A549 (cell line): ENCODE measurements around the gene PASD1. TPM values are rescaled to one million over a fixed set of nuclear protein-coding genes. Genes with fewer than 3 reads are reported as not detected.

Experiments used
- ATAC-seq, 2 experiments: fragments of 200-7000 bp in 1 of 2; fragments of >200 bp in 1 of 2; cut with Nextera tagmentation in 1 of 2; cut with Tn5 transposase in 1 of 2; 3 replicates each; pipeline versions ENCODE4 v1.8.0 to v1.9.1; 2018 to 2020; ENCODE audit warnings: mild to moderate bottlenecking in 1 of 2, moderate library complexity in 1 of 2
- CTCF ChIA-PET: fragments of 300-600 bp; sonication (Branson Sonifier 250); formaldehyde crosslinking; extraction: SDS; loops from one replicate; lab custom pipeline; 2021; ENCODE audit warnings: antibody characterized with exemption, inconsistent platforms; lab: Yijun Ruan, JAX
- POLR2A ChIA-PET: fragments of 350-600 bp; formaldehyde crosslinking; extraction: SDS; loops from one replicate; lab custom pipeline; 2021; ENCODE audit warnings: antibody characterized with exemption, inconsistent platforms; lab: Yijun Ruan, JAX
- DNase-seq, 2 experiments: peaks; one replicate each; pipeline versions ENCODE4 v3.0.0 to v3.0.0-alpha.2; 2011 to 2016; ENCODE audit warnings: low read depth in 1 of 2, low spot score in 1 of 2
- FAIRE-seq: peaks from 2 replicates; lab custom pipeline; 2011; peaks lifted over from hg19 to GRCh38; lab: Jason Lieb, UNC
- H3K27ac ChIP-seq, 2 experiments: fragments of >200 bp; sonication (Bioruptor Twin); formaldehyde crosslinking; 3 replicates each; pipeline ENCODE4 v1.5.1; 2016 to 2017
- H3K4me1 ChIP-seq: fragments of >200 bp; sonication (Bioruptor Twin); formaldehyde crosslinking; 3 replicates; pipeline ENCODE4 v1.6.1; 2016
- H3K4me2 ChIP-seq: fragments of >200 bp; sonication (Bioruptor Twin); formaldehyde crosslinking; 3 replicates; pipeline ENCODE4 v1.6.1; 2016
- H3K4me3 ChIP-seq: fragments of >200 bp; sonication (Bioruptor Twin); formaldehyde crosslinking; 3 replicates; pipeline ENCODE4 v1.5.1; 2016
- H3K9me3 ChIP-seq: fragments of >200 bp; sonication (Bioruptor Twin); formaldehyde crosslinking; 3 replicates; pipeline ENCODE4 v1.6.1; 2016
- CHD4 ChIP-seq: fragments of 200-600 bp; sonication (generic); IDR thresholded peaks from 2 replicates; pipeline ENCODE4 v1.6.1; 2016; ENCODE audit warnings: antibody characterized with exemption, mild to moderate bottlenecking, borderline replicate concordance
- EHF ChIP-seq: fragments of 250-450 bp; sonication (Bioruptor Pico); IDR thresholded peaks from 2 replicates; pipeline ENCODE4 v1.5.0; 2020; ENCODE audit warnings: mild to moderate bottlenecking
- ESRRA ChIP-seq: fragments of 150-350 bp; IDR thresholded peaks from 2 replicates; pipeline ENCODE4 v1.6.1; 2014; ENCODE audit warnings: mild to moderate bottlenecking, low read length, borderline replicate concordance
- FOSL2 ChIP-seq, 2 experiments: fragments of 450-650 bp in 1 of 2; fragments of >200 bp in 1 of 2; sonication (Bioruptor Twin) in 1 of 2; formaldehyde crosslinking; IDR thresholded peaks; 2 replicates each; pipeline versions ENCODE4 v1.5.0 to v1.6.1; 2016 to 2020; ENCODE audit warnings: mild to moderate bottlenecking in 1 of 2, moderate library complexity in 1 of 2
- GATA3 ChIP-seq: IDR thresholded peaks from 2 replicates; pipeline ENCODE4 v1.6.1; 2012; ENCODE audit warnings: borderline replicate concordance
- HOXB13 ChIP-seq: fragments of 250-450 bp; sonication (Bioruptor Pico); IDR thresholded peaks from 2 replicates; pipeline ENCODE4 v1.5.0; 2020; ENCODE audit warnings: low read depth, mild to moderate bottlenecking, moderate library complexity
- KDM1A ChIP-seq: fragments of 200-600 bp; sonication (generic); IDR thresholded peaks from 2 replicates; pipeline ENCODE4 v1.6.1; 2016; ENCODE audit warnings: low read depth, mild to moderate bottlenecking
- MAZ ChIP-seq: fragments of 150-350 bp; IDR thresholded peaks from 2 replicates; pipeline ENCODE4 v1.6.1; 2014; ENCODE audit warnings: antibody characterized with exemption, low read depth, low read length, borderline replicate concordance
- NFE2L2 ChIP-seq: fragments of 150-350 bp; conservative IDR thresholded peaks from 2 replicates; pipeline ENCODE4 v1.6.1; 2014; ENCODE audit warnings: low read length
- NR3C1 ChIP-seq: fragments of >200 bp; sonication (Bioruptor Twin); formaldehyde crosslinking; IDR thresholded peaks from 3 replicates; pipeline ENCODE4 v1.6.1; 2017
- POLR2A ChIP-seq: IDR thresholded peaks from 2 replicates; pipeline ENCODE4 v1.6.1; 2012; ENCODE audit warnings: mild to moderate bottlenecking, low read length
- POLR2AphosphoS2 ChIP-seq: conservative IDR thresholded peaks from 2 replicates; pipeline ENCODE4 v1.6.1; 2012; ENCODE audit warnings: low read length, improper control_type of control experiment, inconsistent platforms
- RAD21 ChIP-seq, 2 experiments: fragments of >200 bp in 1 of 2; sonication (Bioruptor Twin) in 1 of 2; formaldehyde crosslinking in 1 of 2; IDR thresholded peaks in 1 of 2; conservative IDR thresholded peaks in 1 of 2; 2 replicates in 1 of 2; 3 replicates in 1 of 2; pipeline ENCODE4 v1.6.1; 2012 to 2018; ENCODE audit warnings: inconsistent platforms in 1 of 2
- RARB ChIP-seq: fragments of 250-450 bp; sonication (Bioruptor Pico); IDR thresholded peaks from 2 replicates; pipeline ENCODE4 v1.8.0; 2021; ENCODE audit warnings: mild to moderate bottlenecking, moderate library complexity
- ZC3H11A ChIP-seq: fragments of 450-650 bp; IDR thresholded peaks from 2 replicates; pipeline ENCODE4 v1.6.1; 2014; ENCODE audit warnings: antibody characterized with exemption, mild to moderate bottlenecking
- ZFP36 ChIP-seq: fragments of 450-650 bp; IDR thresholded peaks from 2 replicates; pipeline ENCODE4 v1.6.1; 2014; ENCODE audit warnings: borderline replicate concordance; ENCODE audit not compliant: partially characterized antibody
- ZSCAN20 ChIP-seq: fragments of 250-450 bp; sonication (Bioruptor Pico); IDR thresholded peaks from 2 replicates; pipeline ENCODE4 v1.8.0; 2022; ENCODE audit warnings: mild to moderate bottlenecking, moderate library complexity
- WGBS: methylation state at CpG from one replicate; pipeline ENCODE4 v1.1.6; 2017; ENCODE audit errors: missing lambda C conversion rate; 5-methylcytosine and 5-hydroxymethylcytosine counted together
- polyA plus RNA-seq, 4 experiments: library from polyadenylated mRNA; depleted of rRNA in 3 of 4; stranded (reverse); fragments of >200 nt; fragmentation: RNase III in 1 of 4; extraction: RNeasy Plus Mini Kit Qiagen cat#74134 plus additional on column Dnase treatment in 1 of 4; gene quantifications; 2 replicates in 3 of 4; 3 replicates in 1 of 4; pipeline ENCODE4 v1.2.3, GENCODE V29; 2011 to 2017
- TF ChIP-seq, protein P1 (sequence below): fragments of >200 bp; sonication (Bioruptor Twin); formaldehyde crosslinking; IDR thresholded peaks from 2 replicates; pipeline ENCODE4 v1.6.1; 2016
- TF ChIP-seq, protein P2 (sequence below): fragments of 250-450 bp; sonication (Bioruptor Pico); IDR thresholded peaks from 2 replicates; pipeline ENCODE4 v1.5.0; 2021; ENCODE audit warnings: mild to moderate bottlenecking, moderate library complexity, borderline replicate concordance
- TF ChIP-seq, protein P3 (sequence below): fragments of 450-650 bp; IDR thresholded peaks from 2 replicates; pipeline ENCODE4 v1.6.1; 2014; ENCODE audit warnings: antibody characterized with exemption
- TF ChIP-seq, protein P4 (sequence below): fragments of >200 bp; sonication (Bioruptor Twin); formaldehyde crosslinking; IDR thresholded peaks from 3 replicates; pipeline ENCODE4 v1.6.1; 2016
- TF ChIP-seq, protein P5 (sequence below): IDR thresholded peaks from 2 replicates; pipeline ENCODE4 v1.6.1; 2012
- TF ChIP-seq, protein P6 (sequence below): fragments of >200 bp; sonication (Bioruptor Twin); formaldehyde crosslinking; IDR thresholded peaks from 3 replicates; pipeline ENCODE4 v1.5.1; 2016
- TF ChIP-seq, protein P7 (sequence below): fragments of 200-600 bp; sonication (generic); IDR thresholded peaks from 2 replicates; pipeline ENCODE4 v1.6.1; 2016; ENCODE audit warnings: antibody characterized with exemption, mild to moderate bottlenecking, moderate library complexity

Gene PASD1
- polyA plus RNA-seq, 2 of the 4 experiments (the other 2 are of a cell fraction) = not detected

DNA sequence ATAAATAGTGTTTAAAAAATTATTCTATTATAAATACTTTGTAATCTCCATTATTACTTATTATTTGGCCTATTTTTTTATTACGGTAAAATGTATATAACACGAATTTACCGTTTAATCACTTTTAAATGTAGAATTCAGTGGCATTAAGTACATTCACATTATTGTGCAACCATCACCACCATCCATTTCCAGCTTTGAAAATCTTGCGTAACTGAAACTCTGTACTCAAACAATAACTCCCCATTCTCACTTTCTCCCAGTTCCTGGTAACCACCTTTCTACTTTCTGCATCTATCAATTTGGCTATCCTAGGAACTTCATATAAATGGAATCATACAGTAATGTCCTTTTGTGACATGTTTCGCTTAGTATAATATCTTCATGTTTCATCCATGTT, 45.7 kb downstream of the PASD1 start:
- CTCF ChIA-PET = interaction anchor here (1.4 kb wide), 1 partner anchor 9 kb away, joined by 3 read pairs; no protein-coding TSS in a partner anchor
- peak; percentile 73 for FAIRE-seq
- H3K27ac ChIP-seq = no peak overlapping the region
- no peak overlapping the region for H3K4me2 ChIP-seq
- ATAC-seq = no peak
- WGBS = 12% methylated on average over 5 of the region's 5 CpGs
- TF ChIP-seq, protein P1, sequence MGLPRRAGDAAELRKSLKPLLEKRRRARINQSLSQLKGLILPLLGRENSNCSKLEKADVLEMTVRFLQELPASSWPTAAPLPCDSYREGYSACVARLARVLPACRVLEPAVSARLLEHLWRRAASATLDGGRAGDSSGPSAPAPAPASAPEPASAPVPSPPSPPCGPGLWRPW = no peak
- TF ChIP-seq ESRRA (no peak), ZSCAN20 (no peak), HOXB13 (CRISPR knock-in tag) (no peak), CHD4 (no peak), NR3C1 (no peak), RARB (CRISPR knock-in tag) (no peak), FOSL2 (IDR thresholded peaks at IDR 0.05) (no peak), FOSL2 (CRISPR knock-in tag; IDR thresholded peaks at IDR 0.05) (no peak), MAZ (no peak), POLR2AphosphoS2 (no peak), RAD21 (conservative IDR thresholded peaks at IDR 0.05 in 1 of 2, IDR thresholded peaks at IDR 0.05 in 1 of 2) (no peak), KDM1A (no peak), POLR2A (no peak), EHF (CRISPR knock-in tag) (no peak), GATA3 (no peak)
- TF ChIP-seq, protein P2, sequence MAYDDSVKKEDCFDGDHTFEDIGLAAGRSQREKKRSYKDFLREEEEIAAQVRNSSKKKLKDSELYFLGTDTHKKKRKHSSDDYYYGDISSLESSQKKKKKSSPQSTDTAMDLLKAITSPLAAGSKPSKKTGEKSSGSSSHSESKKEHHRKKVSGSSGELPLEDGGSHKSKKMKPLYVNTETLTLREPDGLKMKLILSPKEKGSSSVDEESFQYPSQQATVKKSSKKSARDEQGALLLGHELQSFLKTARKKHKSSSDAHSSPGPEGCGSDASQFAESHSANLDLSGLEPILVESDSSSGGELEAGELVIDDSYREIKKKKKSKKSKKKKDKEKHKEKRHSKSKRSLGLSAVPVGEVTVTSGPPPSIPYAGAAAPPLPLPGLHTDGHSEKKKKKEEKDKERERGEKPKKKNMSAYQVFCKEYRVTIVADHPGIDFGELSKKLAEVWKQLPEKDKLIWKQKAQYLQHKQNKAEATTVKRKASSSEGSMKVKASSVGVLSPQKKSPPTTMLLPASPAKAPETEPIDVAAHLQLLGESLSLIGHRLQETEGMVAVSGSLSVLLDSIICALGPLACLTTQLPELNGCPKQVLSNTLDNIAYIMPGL (CRISPR knock-in tag) = no peak
- TF ChIP-seq, protein P3, sequence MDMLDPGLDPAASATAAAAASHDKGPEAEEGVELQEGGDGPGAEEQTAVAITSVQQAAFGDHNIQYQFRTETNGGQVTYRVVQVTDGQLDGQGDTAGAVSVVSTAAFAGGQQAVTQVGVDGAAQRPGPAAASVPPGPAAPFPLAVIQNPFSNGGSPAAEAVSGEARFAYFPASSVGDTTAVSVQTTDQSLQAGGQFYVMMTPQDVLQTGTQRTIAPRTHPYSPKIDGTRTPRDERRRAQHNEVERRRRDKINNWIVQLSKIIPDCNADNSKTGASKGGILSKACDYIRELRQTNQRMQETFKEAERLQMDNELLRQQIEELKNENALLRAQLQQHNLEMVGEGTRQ = no peak
- TF ChIP-seq, protein P4, sequence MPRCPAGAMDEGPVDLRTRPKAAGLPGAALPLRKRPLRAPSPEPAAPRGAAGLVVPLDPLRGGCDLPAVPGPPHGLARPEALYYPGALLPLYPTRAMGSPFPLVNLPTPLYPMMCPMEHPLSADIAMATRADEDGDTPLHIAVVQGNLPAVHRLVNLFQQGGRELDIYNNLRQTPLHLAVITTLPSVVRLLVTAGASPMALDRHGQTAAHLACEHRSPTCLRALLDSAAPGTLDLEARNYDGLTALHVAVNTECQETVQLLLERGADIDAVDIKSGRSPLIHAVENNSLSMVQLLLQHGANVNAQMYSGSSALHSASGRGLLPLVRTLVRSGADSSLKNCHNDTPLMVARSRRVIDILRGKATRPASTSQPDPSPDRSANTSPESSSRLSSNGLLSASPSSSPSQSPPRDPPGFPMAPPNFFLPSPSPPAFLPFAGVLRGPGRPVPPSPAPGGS = no peak
- TF ChIP-seq, protein P5, sequence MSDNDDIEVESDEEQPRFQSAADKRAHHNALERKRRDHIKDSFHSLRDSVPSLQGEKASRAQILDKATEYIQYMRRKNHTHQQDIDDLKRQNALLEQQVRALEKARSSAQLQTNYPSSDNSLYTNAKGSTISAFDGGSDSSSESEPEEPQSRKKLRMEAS = no peak
- TF ChIP-seq, protein P6, sequence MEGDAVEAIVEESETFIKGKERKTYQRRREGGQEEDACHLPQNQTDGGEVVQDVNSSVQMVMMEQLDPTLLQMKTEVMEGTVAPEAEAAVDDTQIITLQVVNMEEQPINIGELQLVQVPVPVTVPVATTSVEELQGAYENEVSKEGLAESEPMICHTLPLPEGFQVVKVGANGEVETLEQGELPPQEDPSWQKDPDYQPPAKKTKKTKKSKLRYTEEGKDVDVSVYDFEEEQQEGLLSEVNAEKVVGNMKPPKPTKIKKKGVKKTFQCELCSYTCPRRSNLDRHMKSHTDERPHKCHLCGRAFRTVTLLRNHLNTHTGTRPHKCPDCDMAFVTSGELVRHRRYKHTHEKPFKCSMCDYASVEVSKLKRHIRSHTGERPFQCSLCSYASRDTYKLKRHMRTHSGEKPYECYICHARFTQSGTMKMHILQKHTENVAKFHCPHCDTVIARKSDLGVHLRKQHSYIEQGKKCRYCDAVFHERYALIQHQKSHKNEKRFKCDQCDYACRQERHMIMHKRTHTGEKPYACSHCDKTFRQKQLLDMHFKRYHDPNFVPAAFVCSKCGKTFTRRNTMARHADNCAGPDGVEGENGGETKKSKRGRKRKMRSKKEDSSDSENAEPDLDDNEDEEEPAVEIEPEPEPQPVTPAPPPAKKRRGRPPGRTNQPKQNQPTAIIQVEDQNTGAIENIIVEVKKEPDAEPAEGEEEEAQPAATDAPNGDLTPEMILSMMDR = no peak
- no peaks in the 10 kb centered on the region for H3K4me1 ChIP-seq
- H3K9me3 ChIP-seq = no peaks in the 10 kb centered on the region
- no peak for DNase-seq
- no peak overlapping the region for H3K4me3 ChIP-seq
- POLR2A ChIA-PET = no interaction called here

DNA sequence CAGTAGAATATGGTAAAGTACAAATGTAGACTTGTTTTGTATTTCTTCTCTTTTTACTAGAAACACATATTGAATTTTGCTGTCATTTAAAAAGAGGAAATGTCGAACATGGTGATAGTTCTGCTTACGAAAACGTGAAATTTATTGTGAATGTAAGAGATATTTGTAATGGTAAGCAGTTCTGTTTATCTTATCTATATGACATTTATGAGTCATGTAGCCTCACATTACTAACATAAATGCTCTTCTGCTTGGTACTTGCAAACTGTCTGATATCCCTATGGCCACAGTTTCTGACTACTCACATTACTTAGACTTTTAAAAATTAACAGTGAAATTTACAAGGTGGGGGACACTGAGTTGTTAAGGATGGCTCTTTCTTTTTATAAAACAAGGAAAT, 57.9 kb downstream of the PASD1 start:
- Histone ChIP-seq H3K4me3 (no peak overlapping the region), H3K27ac (no peak overlapping the region), H3K9me3 (no peaks in the 10 kb centered on the region), H3K4me2 (no peak overlapping the region), H3K4me1 (no peaks in the 10 kb centered on the region)
- ATAC-seq (no peak), FAIRE-seq (no peak), DNase-seq (no peak)
- ChIA-PET POLR2A (no interaction called here), CTCF (no interaction called here)
- WGBS = 2% methylated on average over 3 of the region's 3 CpGs
- no peak for TF ChIP-seq ZC3H11A
- no peak for TF ChIP-seq HOXB13 (CRISPR knock-in tag)
- TF ChIP-seq RARB (CRISPR knock-in tag) = no peak
- no peak for TF ChIP-seq ZFP36
- TF ChIP-seq NFE2L2 = no peak
- TF ChIP-seq, protein P6 = no peak
- TF ChIP-seq, protein P3 = no peak
- TF ChIP-seq, protein P7, sequence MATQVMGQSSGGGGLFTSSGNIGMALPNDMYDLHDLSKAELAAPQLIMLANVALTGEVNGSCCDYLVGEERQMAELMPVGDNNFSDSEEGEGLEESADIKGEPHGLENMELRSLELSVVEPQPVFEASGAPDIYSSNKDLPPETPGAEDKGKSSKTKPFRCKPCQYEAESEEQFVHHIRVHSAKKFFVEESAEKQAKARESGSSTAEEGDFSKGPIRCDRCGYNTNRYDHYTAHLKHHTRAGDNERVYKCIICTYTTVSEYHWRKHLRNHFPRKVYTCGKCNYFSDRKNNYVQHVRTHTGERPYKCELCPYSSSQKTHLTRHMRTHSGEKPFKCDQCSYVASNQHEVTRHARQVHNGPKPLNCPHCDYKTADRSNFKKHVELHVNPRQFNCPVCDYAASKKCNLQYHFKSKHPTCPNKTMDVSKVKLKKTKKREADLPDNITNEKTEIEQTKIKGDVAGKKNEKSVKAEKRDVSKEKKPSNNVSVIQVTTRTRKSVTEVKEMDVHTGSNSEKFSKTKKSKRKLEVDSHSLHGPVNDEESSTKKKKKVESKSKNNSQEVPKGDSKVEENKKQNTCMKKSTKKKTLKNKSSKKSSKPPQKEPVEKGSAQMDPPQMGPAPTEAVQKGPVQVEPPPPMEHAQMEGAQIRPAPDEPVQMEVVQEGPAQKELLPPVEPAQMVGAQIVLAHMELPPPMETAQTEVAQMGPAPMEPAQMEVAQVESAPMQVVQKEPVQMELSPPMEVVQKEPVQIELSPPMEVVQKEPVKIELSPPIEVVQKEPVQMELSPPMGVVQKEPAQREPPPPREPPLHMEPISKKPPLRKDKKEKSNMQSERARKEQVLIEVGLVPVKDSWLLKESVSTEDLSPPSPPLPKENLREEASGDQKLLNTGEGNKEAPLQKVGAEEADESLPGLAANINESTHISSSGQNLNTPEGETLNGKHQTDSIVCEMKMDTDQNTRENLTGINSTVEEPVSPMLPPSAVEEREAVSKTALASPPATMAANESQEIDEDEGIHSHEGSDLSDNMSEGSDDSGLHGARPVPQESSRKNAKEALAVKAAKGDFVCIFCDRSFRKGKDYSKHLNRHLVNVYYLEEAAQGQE = no peak
